SK-N-SH treated with all-trans-retinoic acid at 6 μM for 48 hours (cell line): Measurements from ENCODE around the gene WNT6.
A peak's percentile ranks its signal among the peaks of the same experiment; 100 is the strongest.

Experiments used
- ATAC-seq: fragments of 200-7000 bp; cut with Tn5 transposase; 3 replicates; pipeline ENCODE4 v1.9.1; 2020; ENCODE audit warnings: mild to moderate bottlenecking, moderate library complexity
- BACH2 ChIP-seq: fragments of 250-450 bp; sonication (Bioruptor Pico); IDR thresholded peaks from 2 replicates; pipeline ENCODE4 v1.9.0; 2021; ENCODE audit warnings: mild to moderate bottlenecking, borderline replicate concordance
- CREB5 ChIP-seq: fragments of 250-450 bp; sonication (Bioruptor Pico); IDR thresholded peaks from 2 replicates; pipeline ENCODE4 v1.5.1; 2020; ENCODE audit warnings: low read depth, mild to moderate bottlenecking, moderate library complexity
- CSDC2 ChIP-seq: fragments of 250-450 bp; sonication (Bioruptor Pico); IDR thresholded peaks from 2 replicates; pipeline ENCODE4 v1.5.0; 2020; ENCODE audit warnings: mild to moderate bottlenecking, moderate library complexity
- ESRRG ChIP-seq: fragments of 250-450 bp; sonication (Bioruptor Pico); IDR thresholded peaks from 2 replicates; pipeline ENCODE4 v1.6.1; 2021; ENCODE audit warnings: mild to moderate bottlenecking
- GLIS3 ChIP-seq: fragments of 250-450 bp; sonication (Bioruptor Pico); IDR thresholded peaks from 2 replicates; pipeline ENCODE4 v1.5.0; 2020; ENCODE audit warnings: mild to moderate bottlenecking, moderate library complexity
- ISL1 ChIP-seq: fragments of 250-450 bp; sonication (Bioruptor Pico); IDR thresholded peaks from 2 replicates; pipeline ENCODE4 v2.1.2; 2022; ENCODE audit warnings: mild to moderate bottlenecking, moderate library complexity
- OSR1 ChIP-seq: fragments of 250-450 bp; sonication (Bioruptor Pico); IDR thresholded peaks from 2 replicates; pipeline ENCODE4 v1.8.0; 2022; ENCODE audit warnings: moderate library complexity, mild to moderate bottlenecking, inconsistent platforms
- POU6F1 ChIP-seq: fragments of 250-450 bp; sonication (Bioruptor Pico); IDR thresholded peaks from 2 replicates; pipeline ENCODE4 v1.8.0; 2021; ENCODE audit warnings: low read depth, mild to moderate bottlenecking, moderate library complexity, borderline replicate concordance
- PPARA ChIP-seq: fragments of 250-450 bp; sonication (Bioruptor Pico); IDR thresholded peaks from 2 replicates; pipeline ENCODE4 v1.5.0; 2020; ENCODE audit warnings: mild to moderate bottlenecking, borderline replicate concordance
- RARB ChIP-seq: fragments of 250-450 bp; sonication (Bioruptor Pico); IDR thresholded peaks from 2 replicates; pipeline ENCODE4 v1.8.0; 2021; ENCODE audit warnings: mild to moderate bottlenecking, moderate library complexity
- SNAI2 ChIP-seq: fragments of 250-450 bp; sonication (Bioruptor Pico); IDR thresholded peaks from 2 replicates; pipeline ENCODE4 v1.5.0; 2020; ENCODE audit warnings: mild to moderate bottlenecking, moderate library complexity
- TCF4 ChIP-seq: fragments of 250-450 bp; sonication (Bioruptor Pico); IDR thresholded peaks from 2 replicates; pipeline ENCODE4 v1.8.0; 2021; ENCODE audit warnings: mild to moderate bottlenecking, moderate library complexity, borderline replicate concordance
- TOX ChIP-seq: fragments of 250-450 bp; sonication (Bioruptor Pico); IDR thresholded peaks from 2 replicates; pipeline ENCODE4 v1.8.0; 2021; ENCODE audit warnings: mild to moderate bottlenecking, moderate library complexity, borderline replicate concordance
- TSHZ2 ChIP-seq: fragments of 250-450 bp; sonication (Bioruptor Pico); IDR thresholded peaks from 2 replicates; pipeline ENCODE4 v1.5.0; 2020; ENCODE audit warnings: mild to moderate bottlenecking, moderate library complexity
- ZC3H10 ChIP-seq: fragments of 250-450 bp; sonication (Bioruptor Pico); IDR thresholded peaks from 2 replicates; pipeline ENCODE4 v1.5.1; 2021; ENCODE audit warnings: mild to moderate bottlenecking, moderate library complexity
- ZFP3 ChIP-seq: fragments of 250-450 bp; sonication (Bioruptor Pico); IDR thresholded peaks from 2 replicates; pipeline ENCODE4 v1.5.0; 2020; ENCODE audit warnings: mild to moderate bottlenecking, moderate library complexity
- ZNF70 ChIP-seq: fragments of 450-650 bp; formaldehyde crosslinking; IDR thresholded peaks from 2 replicates; pipeline ENCODE4 v1.5.0; 2020; ENCODE audit warnings: mild to moderate bottlenecking, moderate library complexity
- ZNF8 ChIP-seq: fragments of 450-650 bp; formaldehyde crosslinking; IDR thresholded peaks from 2 replicates; pipeline ENCODE4 v1.5.0; 2020; ENCODE audit warnings: mild to moderate bottlenecking, moderate library complexity
- TF ChIP-seq, protein P1 (sequence below): fragments of 250-450 bp; sonication (Bioruptor Pico); IDR thresholded peaks from 2 replicates; pipeline ENCODE4 v1.8.0; 2020; ENCODE audit warnings: mild to moderate bottlenecking, moderate library complexity, borderline replicate concordance

The WNT6 gene

DNA sequence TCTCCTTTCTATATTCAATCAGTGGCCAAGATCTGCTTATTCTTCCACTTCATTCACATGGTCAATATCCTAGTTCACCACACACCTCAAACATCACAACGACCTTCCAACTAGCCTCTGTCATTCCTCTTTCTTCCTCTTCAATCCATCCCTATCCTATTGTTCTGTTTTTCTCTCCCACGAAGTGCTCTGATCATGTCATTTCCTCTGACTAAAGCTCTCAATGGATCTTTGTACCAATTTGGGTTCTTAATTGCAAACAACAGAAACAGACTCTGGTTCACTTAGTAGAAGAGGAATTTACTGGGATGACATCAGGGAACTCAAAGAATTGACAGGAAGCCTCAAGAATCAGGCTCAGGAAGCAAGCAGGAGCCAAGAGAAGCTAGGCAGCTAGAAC, 44.6 kb downstream of the WNT6 start:
- TF ChIP-seq ISL1 (CRISPR knock-in tag) (no peak), BACH2 (no peak), ZNF8 (CRISPR knock-in tag) (no peak), SNAI2 (CRISPR knock-in tag) (no peak), OSR1 (CRISPR knock-in tag) (no peak), RARB (CRISPR knock-in tag) (no peak), PPARA (CRISPR knock-in tag) (no peak), GLIS3 (no peak), TCF4 (CRISPR knock-in tag) (no peak), POU6F1 (CRISPR knock-in tag) (no peak), ESRRG (CRISPR knock-in tag) (no peak), ZNF70 (CRISPR knock-in tag) (no peak)
- TF ChIP-seq, protein P1, sequence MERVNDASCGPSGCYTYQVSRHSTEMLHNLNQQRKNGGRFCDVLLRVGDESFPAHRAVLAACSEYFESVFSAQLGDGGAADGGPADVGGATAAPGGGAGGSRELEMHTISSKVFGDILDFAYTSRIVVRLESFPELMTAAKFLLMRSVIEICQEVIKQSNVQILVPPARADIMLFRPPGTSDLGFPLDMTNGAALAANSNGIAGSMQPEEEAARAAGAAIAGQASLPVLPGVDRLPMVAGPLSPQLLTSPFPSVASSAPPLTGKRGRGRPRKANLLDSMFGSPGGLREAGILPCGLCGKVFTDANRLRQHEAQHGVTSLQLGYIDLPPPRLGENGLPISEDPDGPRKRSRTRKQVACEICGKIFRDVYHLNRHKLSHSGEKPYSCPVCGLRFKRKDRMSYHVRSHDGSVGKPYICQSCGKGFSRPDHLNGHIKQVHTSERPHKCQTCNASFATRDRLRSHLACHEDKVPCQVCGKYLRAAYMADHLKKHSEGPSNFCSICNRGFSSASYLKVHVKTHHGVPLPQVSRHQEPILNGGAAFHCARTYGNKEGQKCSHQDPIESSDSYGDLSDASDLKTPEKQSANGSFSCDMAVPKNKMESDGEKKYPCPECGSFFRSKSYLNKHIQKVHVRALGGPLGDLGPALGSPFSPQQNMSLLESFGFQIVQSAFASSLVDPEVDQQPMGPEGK: no peak
- ATAC-seq: no peak

DNA sequence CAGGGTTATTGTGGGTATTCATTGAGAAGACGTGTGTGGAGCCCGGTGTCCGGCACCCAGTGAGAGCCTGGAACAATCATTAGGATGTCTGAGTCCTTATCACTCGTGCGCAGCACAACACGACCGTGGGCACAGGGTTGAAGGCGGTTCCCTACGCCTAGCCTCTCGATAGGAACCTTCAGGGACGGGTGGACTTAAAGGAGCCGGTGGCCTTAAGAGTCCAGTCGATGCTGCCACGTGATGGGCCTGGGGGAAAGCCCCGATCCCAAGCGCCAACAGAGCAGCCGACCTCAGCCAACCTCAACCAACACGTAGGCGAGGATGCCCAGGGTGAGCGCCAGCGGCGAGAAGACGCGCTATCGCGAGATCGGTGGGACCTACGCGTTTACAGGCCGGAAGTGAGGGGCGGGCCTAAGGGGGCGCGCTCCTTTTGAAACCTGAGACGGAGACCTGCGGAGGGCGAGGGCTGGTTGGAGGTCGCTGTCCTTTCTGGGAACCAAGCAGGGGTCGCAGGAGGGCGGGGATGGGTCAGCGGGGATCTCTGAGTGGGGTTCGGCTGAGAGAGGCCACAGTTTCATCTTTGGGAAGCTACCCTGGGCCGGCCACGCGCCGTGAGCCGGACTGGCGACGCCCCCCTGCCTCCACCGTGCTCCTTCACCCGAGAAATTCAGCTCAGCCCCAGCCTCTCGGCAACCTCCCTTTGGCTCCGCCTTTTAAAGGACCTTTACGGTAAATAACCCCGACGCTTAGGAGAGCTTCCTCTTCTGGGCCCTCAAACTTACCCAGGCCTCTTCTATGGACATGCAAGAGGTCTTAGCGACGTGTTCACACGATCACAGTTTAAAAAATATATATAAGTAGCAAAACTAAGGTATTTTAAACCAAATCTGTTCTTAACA, 49.4 kb downstream of the WNT6 start:
- peak; percentile 98 for ATAC-seq
- 0 out of 2 replicates have a peak, but pooled peaks have one; percentile 9 for TF ChIP-seq ZFP3 (CRISPR knock-in tag)
- TF ChIP-seq CSDC2 (CRISPR knock-in tag): 0 out of 2 replicates have a peak, but pooled peaks have one; percentile 39
- 0 out of 2 replicates have a peak, but pooled peaks have one; percentile 49 for TF ChIP-seq SNAI2 (CRISPR knock-in tag)
- TF ChIP-seq CREB5: no peak

GRCh38 chr2:218910741-218911140, 51.1 kb downstream of the WNT6 start:
- no peak for ATAC-seq
- TF ChIP-seq ZNF8 (CRISPR knock-in tag) (no peak), ESRRG (CRISPR knock-in tag) (no peak), TOX (CRISPR knock-in tag) (no peak), ISL1 (CRISPR knock-in tag) (no peak), ZFP3 (CRISPR knock-in tag) (no peak), PPARA (CRISPR knock-in tag) (no peak), ZC3H10 (CRISPR knock-in tag) (no peak), GLIS3 (no peak), BACH2 (no peak), SNAI2 (CRISPR knock-in tag) (no peak), TSHZ2 (CRISPR knock-in tag) (no peak)
- TF ChIP-seq, protein P1: no peak
